SK-N-SH treated with all-trans-retinoic acid at 6 μM for 48 hours (cell line): ENCODE data around the gene MKI67.

Source experiments
- ATAC-seq: fragments of 200-7000 bp; cut with Tn5 transposase; 3 replicates; pipeline ENCODE4 v1.9.1; 2020; ENCODE audit warnings: mild to moderate bottlenecking, moderate library complexity
- ARNTL ChIP-seq: fragments of 450-650 bp; formaldehyde crosslinking; IDR thresholded peaks from 2 replicates; pipeline ENCODE4 v1.5.0; 2020; ENCODE audit warnings: low read depth, mild to moderate bottlenecking, moderate library complexity, borderline replicate concordance
- CSDC2 ChIP-seq: fragments of 250-450 bp; sonication (Bioruptor Pico); IDR thresholded peaks from 2 replicates; pipeline ENCODE4 v1.5.0; 2020; ENCODE audit warnings: mild to moderate bottlenecking, moderate library complexity
- ESRRG ChIP-seq: fragments of 250-450 bp; sonication (Bioruptor Pico); IDR thresholded peaks from 2 replicates; pipeline ENCODE4 v1.6.1; 2021; ENCODE audit warnings: mild to moderate bottlenecking
- GLIS3 ChIP-seq: fragments of 250-450 bp; sonication (Bioruptor Pico); IDR thresholded peaks from 2 replicates; pipeline ENCODE4 v1.5.0; 2020; ENCODE audit warnings: mild to moderate bottlenecking, moderate library complexity
- ISL1 ChIP-seq: fragments of 250-450 bp; sonication (Bioruptor Pico); IDR thresholded peaks from 2 replicates; pipeline ENCODE4 v2.1.2; 2022; ENCODE audit warnings: mild to moderate bottlenecking, moderate library complexity
- OSR1 ChIP-seq: fragments of 250-450 bp; sonication (Bioruptor Pico); IDR thresholded peaks from 2 replicates; pipeline ENCODE4 v1.8.0; 2022; ENCODE audit warnings: moderate library complexity, mild to moderate bottlenecking, inconsistent platforms
- PPARA ChIP-seq: fragments of 250-450 bp; sonication (Bioruptor Pico); IDR thresholded peaks from 2 replicates; pipeline ENCODE4 v1.5.0; 2020; ENCODE audit warnings: mild to moderate bottlenecking, borderline replicate concordance
- RARB ChIP-seq: fragments of 250-450 bp; sonication (Bioruptor Pico); IDR thresholded peaks from 2 replicates; pipeline ENCODE4 v1.8.0; 2021; ENCODE audit warnings: mild to moderate bottlenecking, moderate library complexity
- SNAI2 ChIP-seq: fragments of 250-450 bp; sonication (Bioruptor Pico); IDR thresholded peaks from 2 replicates; pipeline ENCODE4 v1.5.0; 2020; ENCODE audit warnings: mild to moderate bottlenecking, moderate library complexity
- TCF4 ChIP-seq: fragments of 250-450 bp; sonication (Bioruptor Pico); IDR thresholded peaks from 2 replicates; pipeline ENCODE4 v1.8.0; 2021; ENCODE audit warnings: mild to moderate bottlenecking, moderate library complexity, borderline replicate concordance
- ZC3H10 ChIP-seq: fragments of 250-450 bp; sonication (Bioruptor Pico); IDR thresholded peaks from 2 replicates; pipeline ENCODE4 v1.5.1; 2021; ENCODE audit warnings: mild to moderate bottlenecking, moderate library complexity
- ZFP3 ChIP-seq: fragments of 250-450 bp; sonication (Bioruptor Pico); IDR thresholded peaks from 2 replicates; pipeline ENCODE4 v1.5.0; 2020; ENCODE audit warnings: mild to moderate bottlenecking, moderate library complexity
- ZFP30 ChIP-seq: fragments of 450-650 bp; formaldehyde crosslinking; IDR thresholded peaks from 2 replicates; pipeline ENCODE4 v1.5.0; 2022; ENCODE audit warnings: mild to moderate bottlenecking, moderate library complexity
- ZNF8 ChIP-seq: fragments of 450-650 bp; formaldehyde crosslinking; IDR thresholded peaks from 2 replicates; pipeline ENCODE4 v1.5.0; 2020; ENCODE audit warnings: mild to moderate bottlenecking, moderate library complexity
- TF ChIP-seq, protein P1 (sequence below): fragments of 250-450 bp; sonication (Bioruptor Pico); IDR thresholded peaks from 2 replicates; pipeline ENCODE4 v1.8.0; 2021; ENCODE audit warnings: low read depth, mild to moderate bottlenecking, moderate library complexity, borderline replicate concordance
- TF ChIP-seq, protein P2 (sequence below): fragments of 250-450 bp; sonication (Bioruptor Pico); IDR thresholded peaks from 2 replicates; pipeline ENCODE4 v1.5.1; 2020; ENCODE audit warnings: low read depth, mild to moderate bottlenecking, moderate library complexity
- TF ChIP-seq, protein P3 (sequence below): fragments of 250-450 bp; sonication (Bioruptor Pico); IDR thresholded peaks from 2 replicates; pipeline ENCODE4 v1.8.0; 2020; ENCODE audit warnings: mild to moderate bottlenecking, moderate library complexity, borderline replicate concordance
- TF ChIP-seq, protein P4 (sequence below): fragments of 250-450 bp; sonication (Bioruptor Pico); IDR thresholded peaks from 2 replicates; pipeline ENCODE4 v1.5.1; 2021; ENCODE audit warnings: mild to moderate bottlenecking, moderate library complexity

MKI67 gene

DNA sequence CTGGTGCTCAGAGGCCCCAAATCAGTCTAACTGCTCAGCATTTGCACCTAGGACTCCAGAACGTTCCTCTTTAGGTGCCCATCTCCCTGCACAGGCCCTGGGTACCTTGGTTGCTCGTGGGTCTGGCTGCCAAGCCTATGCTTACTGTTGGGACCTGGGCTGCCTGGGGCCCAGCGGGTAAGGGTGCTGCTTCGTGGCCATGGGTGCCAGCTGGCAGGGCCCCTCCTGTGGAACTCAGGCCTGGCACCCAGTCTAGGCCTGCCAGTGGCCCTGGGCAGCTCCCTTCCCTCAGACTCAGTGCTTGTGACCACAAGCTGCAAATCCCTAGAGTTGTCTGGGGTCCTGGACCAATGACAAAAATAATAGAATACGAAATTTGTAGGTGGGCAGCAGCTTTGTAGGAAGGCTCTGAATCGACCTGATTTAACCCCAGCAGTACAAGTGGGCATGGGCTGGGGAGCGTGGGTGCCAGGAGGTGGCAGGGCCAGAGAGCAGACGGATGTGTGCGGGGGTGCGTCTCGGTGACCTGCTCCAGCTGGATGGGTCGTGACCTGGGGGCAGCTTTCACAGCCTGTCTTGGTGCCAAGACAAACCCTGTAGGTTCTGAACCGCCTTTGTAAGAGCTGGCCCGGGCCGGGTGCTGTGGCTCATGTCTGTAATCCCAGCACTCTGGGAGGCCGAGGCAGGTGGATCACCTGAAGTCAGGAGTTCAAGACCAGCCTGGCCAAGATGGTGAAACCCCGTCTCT is 69.7 kb downstream of the MKI67 start (continued):
- no peak for TF ChIP-seq RARB
- TF ChIP-seq, all 23 proteins: peak for 0

DNA sequence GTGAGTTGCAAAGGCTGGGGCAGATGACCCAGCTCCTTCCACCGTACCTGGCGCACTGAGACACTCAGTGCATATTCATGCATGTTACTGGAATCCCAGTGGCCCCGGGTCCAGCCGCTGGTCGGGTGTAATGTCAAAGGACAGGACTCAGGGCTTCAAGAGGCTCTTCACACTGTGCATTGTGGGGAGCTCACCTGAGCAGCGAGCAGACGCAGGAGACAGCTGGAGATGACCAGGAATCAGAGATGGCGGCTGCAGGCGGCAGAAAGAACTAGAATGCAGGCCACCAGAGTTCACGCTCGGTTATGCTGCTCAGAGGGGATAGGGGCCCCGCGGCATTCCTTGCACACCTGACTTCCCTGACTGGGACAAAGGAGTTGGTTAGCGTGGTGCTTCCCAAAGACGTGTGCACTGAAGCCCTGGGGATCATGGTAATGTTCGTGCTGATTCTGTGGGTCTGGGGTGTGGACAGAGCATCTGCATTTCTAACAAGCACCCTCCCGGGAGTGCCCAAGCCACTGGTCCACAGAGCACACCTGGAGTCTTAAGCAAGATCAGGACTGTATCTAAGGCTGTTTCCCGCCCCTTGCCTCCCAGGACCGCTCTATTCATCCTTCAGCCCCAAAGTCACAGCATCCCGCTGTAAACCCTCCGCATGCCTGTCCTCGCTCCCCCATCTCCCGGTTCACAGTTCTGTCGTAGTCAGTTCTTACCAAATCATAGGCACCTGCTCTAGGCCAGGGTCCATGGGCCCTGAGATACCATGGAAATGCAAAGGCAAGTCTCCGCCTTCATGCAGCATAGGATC is 71.0 kb downstream of the MKI67 start:
- no peak for ATAC-seq
- TF ChIP-seq GLIS3 (CRISPR knock-in tag), result no peak
- TF ChIP-seq, protein P1, sequence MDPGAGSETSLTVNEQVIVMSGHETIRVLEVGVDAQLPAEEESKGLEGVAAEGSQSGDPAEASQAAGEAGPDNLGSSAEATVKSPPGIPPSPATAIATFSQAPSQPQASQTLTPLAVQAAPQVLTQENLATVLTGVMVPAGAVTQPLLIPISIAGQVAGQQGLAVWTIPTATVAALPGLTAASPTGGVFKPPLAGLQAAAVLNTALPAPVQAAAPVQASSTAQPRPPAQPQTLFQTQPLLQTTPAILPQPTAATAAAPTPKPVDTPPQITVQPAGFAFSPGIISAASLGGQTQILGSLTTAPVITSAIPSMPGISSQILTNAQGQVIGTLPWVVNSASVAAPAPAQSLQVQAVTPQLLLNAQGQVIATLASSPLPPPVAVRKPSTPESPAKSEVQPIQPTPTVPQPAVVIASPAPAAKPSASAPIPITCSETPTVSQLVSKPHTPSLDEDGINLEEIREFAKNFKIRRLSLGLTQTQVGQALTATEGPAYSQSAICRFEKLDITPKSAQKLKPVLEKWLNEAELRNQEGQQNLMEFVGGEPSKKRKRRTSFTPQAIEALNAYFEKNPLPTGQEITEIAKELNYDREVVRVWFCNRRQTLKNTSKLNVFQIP (CRISPR knock-in tag), result no peak
- TF ChIP-seq ISL1 (CRISPR knock-in tag), result no peak
- no peak for TF ChIP-seq ZNF8 (CRISPR knock-in tag)
- no peak for TF ChIP-seq ZFP30
- TF ChIP-seq TCF4, result no peak
- TF ChIP-seq PPARA (CRISPR knock-in tag), result no peak
- TF ChIP-seq SNAI2 (CRISPR knock-in tag), result no peak
- TF ChIP-seq, protein P2, sequence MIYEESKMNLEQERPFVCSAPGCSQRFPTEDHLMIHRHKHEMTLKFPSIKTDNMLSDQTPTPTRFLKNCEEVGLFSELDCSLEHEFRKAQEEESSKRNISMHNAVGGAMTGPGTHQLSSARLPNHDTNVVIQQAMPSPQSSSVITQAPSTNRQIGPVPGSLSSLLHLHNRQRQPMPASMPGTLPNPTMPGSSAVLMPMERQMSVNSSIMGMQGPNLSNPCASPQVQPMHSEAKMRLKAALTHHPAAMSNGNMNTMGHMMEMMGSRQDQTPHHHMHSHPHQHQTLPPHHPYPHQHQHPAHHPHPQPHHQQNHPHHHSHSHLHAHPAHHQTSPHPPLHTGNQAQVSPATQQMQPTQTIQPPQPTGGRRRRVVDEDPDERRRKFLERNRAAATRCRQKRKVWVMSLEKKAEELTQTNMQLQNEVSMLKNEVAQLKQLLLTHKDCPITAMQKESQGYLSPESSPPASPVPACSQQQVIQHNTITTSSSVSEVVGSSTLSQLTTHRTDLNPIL (CRISPR knock-in tag), result no peak
- TF ChIP-seq CSDC2 (CRISPR knock-in tag), result no peak
- no peak for TF ChIP-seq RARB
- TF ChIP-seq ARNTL, result no peak
- TF ChIP-seq ZFP3 (CRISPR knock-in tag), result no peak
- TF ChIP-seq, protein P3, sequence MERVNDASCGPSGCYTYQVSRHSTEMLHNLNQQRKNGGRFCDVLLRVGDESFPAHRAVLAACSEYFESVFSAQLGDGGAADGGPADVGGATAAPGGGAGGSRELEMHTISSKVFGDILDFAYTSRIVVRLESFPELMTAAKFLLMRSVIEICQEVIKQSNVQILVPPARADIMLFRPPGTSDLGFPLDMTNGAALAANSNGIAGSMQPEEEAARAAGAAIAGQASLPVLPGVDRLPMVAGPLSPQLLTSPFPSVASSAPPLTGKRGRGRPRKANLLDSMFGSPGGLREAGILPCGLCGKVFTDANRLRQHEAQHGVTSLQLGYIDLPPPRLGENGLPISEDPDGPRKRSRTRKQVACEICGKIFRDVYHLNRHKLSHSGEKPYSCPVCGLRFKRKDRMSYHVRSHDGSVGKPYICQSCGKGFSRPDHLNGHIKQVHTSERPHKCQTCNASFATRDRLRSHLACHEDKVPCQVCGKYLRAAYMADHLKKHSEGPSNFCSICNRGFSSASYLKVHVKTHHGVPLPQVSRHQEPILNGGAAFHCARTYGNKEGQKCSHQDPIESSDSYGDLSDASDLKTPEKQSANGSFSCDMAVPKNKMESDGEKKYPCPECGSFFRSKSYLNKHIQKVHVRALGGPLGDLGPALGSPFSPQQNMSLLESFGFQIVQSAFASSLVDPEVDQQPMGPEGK (CRISPR knock-in tag), result no peak
- TF ChIP-seq ZC3H10 (CRISPR knock-in tag), result no peak
- TF ChIP-seq, protein P4, sequence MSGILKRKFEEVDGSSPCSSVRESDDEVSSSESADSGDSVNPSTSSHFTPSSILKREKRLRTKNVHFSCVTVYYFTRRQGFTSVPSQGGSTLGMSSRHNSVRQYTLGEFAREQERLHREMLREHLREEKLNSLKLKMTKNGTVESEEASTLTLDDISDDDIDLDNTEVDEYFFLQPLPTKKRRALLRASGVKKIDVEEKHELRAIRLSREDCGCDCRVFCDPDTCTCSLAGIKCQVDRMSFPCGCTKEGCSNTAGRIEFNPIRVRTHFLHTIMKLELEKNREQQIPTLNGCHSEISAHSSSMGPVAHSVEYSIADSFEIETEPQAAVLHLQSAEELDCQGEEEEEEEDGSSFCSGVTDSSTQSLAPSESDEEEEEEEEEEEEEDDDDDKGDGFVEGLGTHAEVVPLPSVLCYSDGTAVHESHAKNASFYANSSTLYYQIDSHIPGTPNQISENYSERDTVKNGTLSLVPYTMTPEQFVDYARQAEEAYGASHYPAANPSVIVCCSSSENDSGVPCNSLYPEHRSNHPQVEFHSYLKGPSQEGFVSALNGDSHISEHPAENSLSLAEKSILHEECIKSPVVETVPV (CRISPR knock-in tag), result no peak

DNA sequence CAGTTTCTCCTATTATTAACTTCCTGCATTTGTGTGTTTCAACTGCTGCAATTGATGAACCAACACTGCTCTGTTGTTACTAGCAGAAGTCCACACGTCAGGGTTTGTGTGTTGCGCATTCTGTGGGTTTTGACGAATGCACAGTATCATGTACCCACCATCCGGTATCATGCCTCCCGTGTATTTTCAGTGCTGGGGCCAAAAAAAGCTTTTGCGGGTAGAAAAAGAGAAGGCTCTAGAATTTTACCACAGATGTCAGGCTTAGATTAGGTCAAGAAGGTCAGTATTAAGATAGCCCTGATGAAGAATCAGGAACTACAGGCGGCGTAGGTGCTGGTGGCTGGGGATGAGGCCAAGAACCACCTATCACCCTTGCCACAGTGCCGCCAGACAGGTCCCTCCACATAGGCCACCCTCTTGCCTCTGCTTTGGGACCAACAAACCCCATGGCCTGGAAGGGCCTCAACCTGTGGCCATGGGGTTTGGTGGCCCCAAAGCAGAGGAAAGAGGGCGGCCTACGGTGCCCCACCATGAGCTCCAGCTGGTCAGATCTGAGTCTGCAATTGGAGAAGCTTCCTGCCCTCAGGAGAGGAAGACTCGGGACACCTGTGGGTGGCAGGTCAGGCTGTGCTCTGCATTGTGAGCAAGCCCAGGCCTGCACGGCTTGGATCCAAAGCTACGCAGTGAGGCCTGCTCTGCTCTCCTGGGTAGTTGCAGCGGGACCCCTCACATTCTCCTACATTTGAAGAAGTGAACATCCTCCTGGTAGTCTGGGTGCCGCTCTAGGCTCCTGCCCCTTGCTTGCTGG is 71.9 kb downstream of the MKI67 start:
- TF ChIP-seq ESRRG (CRISPR knock-in tag) (no peak), OSR1 (no peak), ZNF8 (CRISPR knock-in tag) (no peak), PPARA (CRISPR knock-in tag) (no peak), RARB (no peak)
- TF ChIP-seq, protein P2 (CRISPR knock-in tag), result no peak
- TF ChIP-seq, protein P3 (CRISPR knock-in tag), result no peak
- TF ChIP-seq, all 23 proteins: peak for 0
- no peak for ATAC-seq
